ENCODE data around the gene NFYC.

NFYC gene

DNA sequence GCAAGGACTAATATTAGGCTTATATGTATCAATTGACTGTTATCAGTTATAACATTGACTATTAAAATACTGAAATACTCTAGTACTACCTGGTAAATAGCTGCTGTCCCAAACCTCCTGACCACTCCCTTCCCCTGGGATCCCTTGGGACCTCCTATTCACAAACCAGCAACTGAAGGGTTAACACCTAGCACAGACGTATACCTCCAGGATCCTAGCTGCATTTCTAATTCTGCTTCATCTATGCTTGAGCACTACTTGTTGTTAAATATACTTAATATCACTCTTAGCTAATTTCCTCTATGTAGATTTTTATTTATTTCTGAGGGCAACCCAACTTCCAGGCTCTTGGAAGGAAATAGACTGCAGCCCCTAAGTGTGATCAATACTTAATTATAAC, 1.8 kb upstream of the NFYC start:
- TF ChIP-seq, protein P1, sequence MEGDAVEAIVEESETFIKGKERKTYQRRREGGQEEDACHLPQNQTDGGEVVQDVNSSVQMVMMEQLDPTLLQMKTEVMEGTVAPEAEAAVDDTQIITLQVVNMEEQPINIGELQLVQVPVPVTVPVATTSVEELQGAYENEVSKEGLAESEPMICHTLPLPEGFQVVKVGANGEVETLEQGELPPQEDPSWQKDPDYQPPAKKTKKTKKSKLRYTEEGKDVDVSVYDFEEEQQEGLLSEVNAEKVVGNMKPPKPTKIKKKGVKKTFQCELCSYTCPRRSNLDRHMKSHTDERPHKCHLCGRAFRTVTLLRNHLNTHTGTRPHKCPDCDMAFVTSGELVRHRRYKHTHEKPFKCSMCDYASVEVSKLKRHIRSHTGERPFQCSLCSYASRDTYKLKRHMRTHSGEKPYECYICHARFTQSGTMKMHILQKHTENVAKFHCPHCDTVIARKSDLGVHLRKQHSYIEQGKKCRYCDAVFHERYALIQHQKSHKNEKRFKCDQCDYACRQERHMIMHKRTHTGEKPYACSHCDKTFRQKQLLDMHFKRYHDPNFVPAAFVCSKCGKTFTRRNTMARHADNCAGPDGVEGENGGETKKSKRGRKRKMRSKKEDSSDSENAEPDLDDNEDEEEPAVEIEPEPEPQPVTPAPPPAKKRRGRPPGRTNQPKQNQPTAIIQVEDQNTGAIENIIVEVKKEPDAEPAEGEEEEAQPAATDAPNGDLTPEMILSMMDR (IDR thresholded peaks at IDR 0.05; ENCODE audit: extremely low read depth, missing control alignments), result no peak

DNA sequence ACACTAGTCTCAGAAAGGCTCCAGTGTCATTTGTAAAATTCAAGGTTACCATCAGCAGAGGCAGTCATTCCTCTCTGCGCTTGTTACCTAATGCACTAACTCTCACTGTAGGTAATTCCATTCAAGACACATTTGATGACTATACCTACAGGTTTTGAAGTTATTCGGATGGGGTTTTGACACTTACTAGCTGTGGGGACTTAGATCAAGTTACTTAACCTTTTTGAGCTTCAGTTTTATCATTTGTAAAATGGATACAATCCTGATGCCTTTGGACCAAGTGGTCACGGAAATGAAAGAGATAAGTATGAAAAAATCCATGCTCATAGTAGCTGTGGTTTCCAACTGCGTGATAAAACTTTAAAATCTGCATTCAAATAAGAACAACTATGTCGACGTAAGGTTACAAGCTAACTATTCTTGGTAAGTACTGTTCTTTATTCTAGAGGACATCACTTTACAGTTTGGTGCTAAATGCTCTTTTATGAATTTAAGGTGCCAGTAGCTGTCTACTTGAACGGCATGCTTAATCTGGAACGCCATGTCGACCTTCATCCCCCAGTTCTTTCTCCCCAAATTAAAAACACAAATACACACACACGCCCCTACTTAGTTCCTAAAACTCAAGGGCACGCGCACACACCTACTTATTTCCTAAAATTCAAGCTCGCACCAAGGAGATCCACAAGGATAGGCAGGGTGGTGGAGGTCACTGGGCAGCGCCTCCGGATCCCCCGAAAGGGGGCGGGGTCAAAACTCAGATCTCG, 550 bp upstream of the NFYC start:
- no peak for DNase-seq (ENCODE audit: low spot score)
- TF ChIP-seq, protein P1 (IDR thresholded peaks at IDR 0.05; ENCODE audit: extremely low read depth, missing control alignments), result no peak

More for the DNA sequence above, 1.8 kb upstream of the NFYC start:
- DNase-seq (ENCODE audit: low spot score), result no peak

DNA sequence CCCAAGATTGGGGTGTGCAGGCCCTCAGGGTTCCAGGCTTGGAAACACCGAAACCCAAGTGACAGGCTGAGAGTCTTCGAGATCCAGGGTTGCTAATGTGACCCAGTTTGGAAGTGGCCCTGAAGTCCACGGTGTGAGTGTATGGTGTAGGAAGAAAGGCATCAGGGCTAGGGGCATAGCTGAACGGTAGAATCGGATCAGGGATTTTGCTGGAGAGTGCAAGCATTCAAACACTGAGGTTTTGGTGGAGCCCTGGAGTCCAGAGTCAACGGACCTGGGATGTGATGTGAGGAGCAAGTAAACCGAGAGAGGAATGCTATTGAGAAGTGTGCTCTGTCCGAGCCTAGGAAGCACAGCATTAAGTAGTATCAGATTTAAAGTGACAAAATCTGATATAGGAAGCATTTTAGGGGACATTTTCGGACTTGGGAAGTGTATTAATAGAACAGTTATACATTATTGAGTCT, 958 bp downstream of the NFYC start:
- TF ChIP-seq, protein P1 (IDR thresholded peaks at IDR 0.05; ENCODE audit: extremely low read depth, missing control alignments), result no peak
- DNase-seq (ENCODE audit: low spot score), result no peak

DNA sequence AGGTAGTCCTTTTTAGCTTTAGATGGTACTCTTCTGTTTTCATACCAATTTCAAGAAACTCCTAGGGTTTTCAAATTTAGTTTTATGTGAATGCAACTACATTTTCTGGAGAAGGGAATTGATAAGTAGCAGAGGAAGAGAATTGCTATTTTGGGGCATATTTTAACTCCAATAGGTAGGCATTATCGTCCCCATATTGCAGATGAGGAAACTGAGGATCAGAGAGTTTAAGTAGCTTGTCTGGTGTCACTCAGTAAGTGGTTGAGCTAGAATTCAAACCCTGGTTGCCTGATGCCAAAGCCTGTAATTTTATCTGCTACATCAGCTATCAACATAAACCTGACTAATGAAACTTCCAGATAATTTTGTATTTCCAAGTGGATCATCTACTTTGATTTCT, 1.9 kb downstream of the NFYC start:
- TF ChIP-seq, protein P1 (IDR thresholded peaks at IDR 0.05; ENCODE audit: extremely low read depth, missing control alignments), result no peak
- DNase-seq (ENCODE audit: low spot score), result no peak

DNA sequence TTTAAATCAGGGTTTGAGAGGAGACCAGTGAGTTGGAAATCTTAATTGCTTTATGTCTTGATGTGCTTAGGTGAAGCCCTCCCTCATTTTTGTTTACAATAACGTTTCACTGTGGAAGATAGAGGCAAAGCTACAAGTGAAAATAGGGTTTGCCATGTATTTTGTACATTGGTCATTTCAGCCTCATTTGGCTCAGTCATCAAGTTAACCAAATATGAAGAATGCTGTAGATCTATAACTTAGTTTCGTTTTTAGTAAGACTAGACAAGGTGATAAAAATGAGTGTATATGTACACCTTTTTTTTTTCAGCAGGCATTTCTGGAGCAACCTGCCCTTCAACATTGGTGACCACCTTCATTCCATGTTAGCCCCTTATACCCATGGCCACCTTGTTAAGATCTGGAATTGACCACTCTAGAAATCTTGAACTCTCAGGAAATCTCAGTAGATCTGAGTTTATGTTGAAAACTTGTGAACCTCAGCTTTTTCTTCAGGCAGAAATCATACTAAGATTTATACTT, 2.9 kb downstream of the NFYC start:
- peak; percentile 26 for DNase-seq (ENCODE audit: low spot score)
- TF ChIP-seq, protein P1 (IDR thresholded peaks at IDR 0.05; ENCODE audit: extremely low read depth, missing control alignments), result no peak

DNA sequence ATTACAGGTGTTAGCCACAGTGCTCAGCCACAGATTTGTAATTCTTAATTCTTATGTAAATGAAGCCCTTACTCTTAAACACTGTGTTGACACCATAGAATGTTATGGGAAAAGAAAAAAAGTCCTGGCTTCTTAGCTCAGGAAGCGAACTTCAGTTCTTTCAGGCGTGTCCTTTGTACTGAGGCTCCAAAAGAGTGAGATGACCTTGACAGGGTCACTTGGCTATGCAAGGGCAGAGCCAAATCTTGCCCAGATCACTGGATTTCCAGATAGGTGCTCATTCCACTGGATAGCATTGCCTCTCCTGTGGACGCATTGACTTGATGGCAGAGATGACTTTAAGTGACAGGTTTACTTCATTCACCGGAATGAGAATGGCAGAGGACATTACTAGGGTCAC, 4.8 kb downstream of the NFYC start:
- TF ChIP-seq, protein P1 (IDR thresholded peaks at IDR 0.05; ENCODE audit: extremely low read depth, missing control alignments), result no peak
- no peak for DNase-seq (ENCODE audit: low spot score)

DNA sequence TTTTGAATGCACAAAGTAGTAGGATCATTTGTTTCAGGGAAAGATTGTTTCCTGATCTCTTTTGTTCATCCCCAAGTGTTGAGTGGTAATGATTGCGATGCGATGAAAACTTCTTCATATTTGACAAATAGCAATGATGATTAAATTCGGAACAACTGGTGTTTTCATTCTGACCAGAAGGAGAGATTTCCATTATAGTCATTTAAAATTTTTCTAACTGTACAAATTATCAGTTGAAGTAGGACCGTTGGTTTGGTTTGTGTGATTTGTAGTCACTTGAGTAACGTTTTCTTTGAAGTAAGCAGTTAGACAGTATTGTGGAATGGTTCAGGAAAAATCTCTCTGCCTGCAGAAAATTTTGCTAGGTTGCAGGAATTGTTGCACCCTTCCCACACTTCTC, 5.9 kb downstream of the NFYC start:
- DNase-seq (ENCODE audit: low spot score), result no peak
- TF ChIP-seq, protein P1 (IDR thresholded peaks at IDR 0.05; ENCODE audit: extremely low read depth, missing control alignments), result no peak

All from GM20000 (cell line).